Measurements from ENCODE around the gene PRG3.

- TF ChIP-seq, protein P1, sequence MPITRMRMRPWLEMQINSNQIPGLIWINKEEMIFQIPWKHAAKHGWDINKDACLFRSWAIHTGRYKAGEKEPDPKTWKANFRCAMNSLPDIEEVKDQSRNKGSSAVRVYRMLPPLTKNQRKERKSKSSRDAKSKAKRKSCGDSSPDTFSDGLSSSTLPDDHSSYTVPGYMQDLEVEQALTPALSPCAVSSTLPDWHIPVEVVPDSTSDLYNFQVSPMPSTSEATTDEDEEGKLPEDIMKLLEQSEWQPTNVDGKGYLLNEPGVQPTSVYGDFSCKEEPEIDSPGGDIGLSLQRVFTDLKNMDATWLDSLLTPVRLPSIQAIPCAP (CRISPR knock-in tag; IDR thresholded peaks at IDR 0.05): no peak
- TF ChIP-seq SOX15 (CRISPR knock-in tag; IDR thresholded peaks at IDR 0.05): no peak
- TF ChIP-seq, protein P2, sequence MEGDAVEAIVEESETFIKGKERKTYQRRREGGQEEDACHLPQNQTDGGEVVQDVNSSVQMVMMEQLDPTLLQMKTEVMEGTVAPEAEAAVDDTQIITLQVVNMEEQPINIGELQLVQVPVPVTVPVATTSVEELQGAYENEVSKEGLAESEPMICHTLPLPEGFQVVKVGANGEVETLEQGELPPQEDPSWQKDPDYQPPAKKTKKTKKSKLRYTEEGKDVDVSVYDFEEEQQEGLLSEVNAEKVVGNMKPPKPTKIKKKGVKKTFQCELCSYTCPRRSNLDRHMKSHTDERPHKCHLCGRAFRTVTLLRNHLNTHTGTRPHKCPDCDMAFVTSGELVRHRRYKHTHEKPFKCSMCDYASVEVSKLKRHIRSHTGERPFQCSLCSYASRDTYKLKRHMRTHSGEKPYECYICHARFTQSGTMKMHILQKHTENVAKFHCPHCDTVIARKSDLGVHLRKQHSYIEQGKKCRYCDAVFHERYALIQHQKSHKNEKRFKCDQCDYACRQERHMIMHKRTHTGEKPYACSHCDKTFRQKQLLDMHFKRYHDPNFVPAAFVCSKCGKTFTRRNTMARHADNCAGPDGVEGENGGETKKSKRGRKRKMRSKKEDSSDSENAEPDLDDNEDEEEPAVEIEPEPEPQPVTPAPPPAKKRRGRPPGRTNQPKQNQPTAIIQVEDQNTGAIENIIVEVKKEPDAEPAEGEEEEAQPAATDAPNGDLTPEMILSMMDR (IDR thresholded peaks at IDR 0.05): no peak
- TF ChIP-seq, protein P3, sequence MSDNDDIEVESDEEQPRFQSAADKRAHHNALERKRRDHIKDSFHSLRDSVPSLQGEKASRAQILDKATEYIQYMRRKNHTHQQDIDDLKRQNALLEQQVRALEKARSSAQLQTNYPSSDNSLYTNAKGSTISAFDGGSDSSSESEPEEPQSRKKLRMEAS (CRISPR knock-in tag; IDR thresholded peaks at IDR 0.05): no peak
- no peak for TF ChIP-seq ELF4 (CRISPR knock-in tag; IDR thresholded peaks at IDR 0.05; ENCODE audit: low read depth)
- TF ChIP-seq, protein P4, sequence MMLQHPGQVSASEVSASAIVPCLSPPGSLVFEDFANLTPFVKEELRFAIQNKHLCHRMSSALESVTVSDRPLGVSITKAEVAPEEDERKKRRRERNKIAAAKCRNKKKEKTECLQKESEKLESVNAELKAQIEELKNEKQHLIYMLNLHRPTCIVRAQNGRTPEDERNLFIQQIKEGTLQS (CRISPR knock-in tag; conservative IDR thresholded peaks at IDR 0.05): no peak
- no peak for TF ChIP-seq TCF7 (CRISPR knock-in tag; IDR thresholded peaks at IDR 0.05; ENCODE audit: low read depth)
- TF ChIP-seq ZNF416 (CRISPR knock-in tag; IDR thresholded peaks at IDR 0.05): no peak
- no peak for TF ChIP-seq HMGXB4 (CRISPR knock-in tag; IDR thresholded peaks at IDR 0.05)
- TF ChIP-seq ZNF512 (CRISPR knock-in tag; IDR thresholded peaks at IDR 0.05; ENCODE audit: borderline replicate concordance): no peak
- TF ChIP-seq ZNF263 (CRISPR knock-in tag; IDR thresholded peaks at IDR 0.05; ENCODE audit: low read depth): no peak
- TF ChIP-seq CREB1 (CRISPR knock-in tag; IDR thresholded peaks at IDR 0.05): no peak
- no peak for TF ChIP-seq TP53 (CRISPR knock-in tag; IDR thresholded peaks at IDR 0.05)
These were observed 32.9 kb downstream of the PRG3 start for GRCh38 chr11:57348052-57348451.

Data from WTC11 (cell line).